GM18520 (cell line): ENCODE measurements around the gene SSR3.
"Not testable (repeated sequence)": the region's sequence is repeated elsewhere in the genome, so short reads cannot be mapped to it uniquely, and the experiment has no call there.

ENCODE experiments used
- ATAC-seq: cut with Tn5 transposase; IDR thresholded peaks from one replicate; pipeline ENCODE4 v1.9.1; 2021; ENCODE audit not compliant: unreplicated experiment

The SSR3 gene

DNA sequence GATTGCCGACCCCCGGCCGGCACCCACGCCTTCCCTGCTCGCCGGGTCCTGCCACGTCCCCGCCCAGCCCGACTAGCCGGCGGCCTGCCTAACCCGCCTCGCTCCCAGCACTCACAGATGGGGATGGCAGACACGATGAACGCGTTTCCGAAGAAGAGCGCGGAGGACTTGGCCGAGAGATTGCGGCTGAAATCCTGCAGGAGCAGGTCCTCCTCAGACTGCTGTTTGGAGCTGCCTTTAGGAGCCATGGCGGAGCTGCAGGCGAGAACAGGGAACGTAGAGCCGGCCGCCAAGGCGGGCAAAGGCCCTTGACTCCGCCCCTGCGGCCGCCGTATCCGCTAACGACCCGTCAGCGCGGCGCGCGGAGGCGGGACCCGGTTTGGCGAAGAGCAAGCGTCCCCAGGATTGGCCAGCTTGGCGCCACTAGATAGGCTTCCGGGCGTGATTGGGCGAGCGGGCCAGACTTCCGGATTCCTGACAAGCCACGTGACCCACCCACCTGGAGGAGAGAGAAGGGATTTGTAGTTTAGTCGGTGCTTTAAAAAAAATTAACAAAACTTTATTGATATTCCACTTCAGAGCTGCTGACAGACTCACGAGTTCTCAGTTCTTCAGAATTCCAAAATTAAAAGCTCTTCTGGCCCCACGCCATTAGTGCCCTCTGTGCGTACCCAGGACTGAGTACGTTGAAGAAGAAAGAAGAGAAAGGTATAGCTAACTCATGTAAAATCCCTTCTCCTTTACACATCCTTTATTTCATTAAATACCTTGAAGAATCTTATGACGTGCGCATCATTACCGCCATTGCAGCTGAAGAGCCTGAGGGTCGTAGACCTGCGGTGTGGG lies at the start of gene SSR3:
TSS of gene SSR3 (minus strand) at position 276 of the 846 bp plus-strand sequence. CDS start at position 248, 28 bp downstream.
- peak; percentile 98 for ATAC-seq

DNA sequence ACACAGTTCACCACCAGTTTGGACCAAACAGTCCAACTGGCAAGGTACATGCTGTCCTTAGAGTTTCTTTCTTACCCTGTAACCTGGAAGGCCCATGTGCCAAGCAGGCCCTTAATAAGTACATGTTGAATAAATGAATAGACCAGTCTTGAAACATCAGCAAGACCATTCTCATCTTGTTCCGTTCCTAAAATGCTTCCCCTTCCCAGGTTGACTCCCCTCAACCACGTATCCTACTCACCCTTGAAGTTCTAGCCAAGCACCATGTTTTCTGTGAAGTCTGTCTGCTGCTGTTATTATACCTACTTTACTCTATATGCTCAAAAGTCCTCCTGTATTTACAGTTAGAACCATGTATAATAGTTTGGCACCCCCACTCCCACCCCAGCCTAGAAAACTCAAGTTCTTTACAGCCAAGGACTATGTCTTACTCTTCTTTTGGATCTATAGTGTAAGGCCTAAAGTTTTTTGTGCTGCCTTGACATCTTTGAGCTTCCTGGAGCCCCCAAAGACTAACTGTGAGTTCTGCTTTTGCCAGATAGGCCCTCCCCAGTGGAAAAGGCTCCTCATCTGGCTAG lies 49.2 kb upstream of the SSR3 start:
- ATAC-seq: no peak

DNA sequence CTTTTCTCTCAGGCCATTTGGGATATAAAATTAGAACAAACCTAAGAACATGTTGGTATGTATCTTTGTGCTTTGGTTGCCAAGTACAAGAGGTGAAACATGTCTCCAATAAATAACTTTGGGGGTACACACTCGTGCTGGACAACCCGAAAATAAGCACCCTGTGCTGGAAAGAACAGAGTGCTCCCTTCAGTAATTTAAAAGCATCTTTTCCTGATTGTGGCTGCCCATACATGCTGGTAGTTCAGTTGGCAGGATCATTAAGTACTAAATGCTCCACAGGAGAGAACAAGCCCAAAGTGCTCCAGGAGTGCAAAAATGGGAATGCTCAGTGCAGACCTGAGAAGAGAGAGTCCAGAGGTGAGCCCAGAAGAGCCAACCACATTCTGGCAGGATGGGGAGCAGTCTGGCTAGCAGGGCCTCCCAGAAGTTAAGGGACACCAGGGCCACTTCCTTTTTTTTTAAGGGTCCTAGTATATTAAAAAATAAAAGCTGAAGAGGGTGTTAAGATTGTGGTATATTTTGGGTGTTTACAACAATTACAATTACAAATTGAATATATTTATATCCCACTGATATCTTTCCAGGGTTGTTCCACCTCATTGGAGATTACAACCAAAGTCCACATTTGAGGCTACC lies 48.6 kb upstream of the SSR3 start:
- no peak for ATAC-seq

DNA sequence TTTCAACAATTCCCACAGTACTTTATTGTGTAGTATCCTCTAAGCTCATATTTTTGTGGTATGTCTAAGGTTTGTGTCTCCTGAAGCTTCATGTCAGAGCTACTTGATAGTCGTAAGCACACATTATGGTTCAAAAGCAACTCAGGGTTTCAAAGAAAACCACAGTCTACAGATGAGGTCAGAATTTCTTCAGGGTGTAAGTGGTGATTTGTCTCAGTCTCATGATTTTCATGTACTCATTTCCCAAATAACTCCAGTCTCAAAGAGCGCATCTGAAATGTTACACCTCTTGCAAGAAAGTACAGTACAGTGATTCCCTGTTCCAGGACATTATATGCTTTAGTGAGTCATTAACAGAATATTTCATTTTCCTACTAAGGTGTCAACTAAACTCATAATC lies 47.5 kb upstream of the SSR3 start:
- ATAC-seq: peak; percentile 47

DNA sequence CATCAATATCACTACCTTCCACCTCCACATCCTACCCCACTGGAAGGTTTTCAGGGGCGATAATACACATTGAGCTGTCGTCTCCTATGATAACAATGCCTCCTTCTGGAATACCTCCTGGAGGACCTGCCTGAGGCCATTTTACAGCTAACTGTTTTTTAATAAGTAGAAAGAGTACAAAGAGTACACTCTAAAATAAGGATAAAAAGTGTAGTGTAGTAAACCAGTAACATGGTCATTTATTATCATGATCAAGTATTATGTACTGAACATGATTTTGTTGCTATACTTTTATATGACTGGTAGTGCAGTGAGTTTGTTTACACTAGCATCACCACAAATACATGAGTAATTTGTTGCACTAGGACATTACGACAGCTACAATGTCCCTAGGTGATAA lies 46.6 kb upstream of the SSR3 start:
- no peak for ATAC-seq

DNA sequence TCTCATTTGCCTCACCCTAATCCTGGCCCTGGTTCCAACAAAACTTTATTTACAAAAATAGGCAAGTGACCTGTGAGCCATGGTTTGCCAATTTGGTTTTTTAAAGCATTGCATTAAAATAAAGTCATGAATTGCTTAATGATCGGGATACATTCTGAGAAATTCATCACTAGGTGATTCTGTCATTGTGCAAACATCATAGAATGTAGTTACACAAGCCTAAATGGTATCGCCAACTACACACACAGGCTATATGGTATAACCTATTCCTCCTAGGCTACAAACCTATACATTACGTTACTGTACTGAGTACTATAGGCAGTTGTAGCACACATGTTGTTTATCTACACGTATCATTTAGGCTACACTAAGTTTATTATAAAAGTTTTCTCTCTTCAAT lies 45.9 kb upstream of the SSR3 start:
- ATAC-seq: no peak

DNA sequence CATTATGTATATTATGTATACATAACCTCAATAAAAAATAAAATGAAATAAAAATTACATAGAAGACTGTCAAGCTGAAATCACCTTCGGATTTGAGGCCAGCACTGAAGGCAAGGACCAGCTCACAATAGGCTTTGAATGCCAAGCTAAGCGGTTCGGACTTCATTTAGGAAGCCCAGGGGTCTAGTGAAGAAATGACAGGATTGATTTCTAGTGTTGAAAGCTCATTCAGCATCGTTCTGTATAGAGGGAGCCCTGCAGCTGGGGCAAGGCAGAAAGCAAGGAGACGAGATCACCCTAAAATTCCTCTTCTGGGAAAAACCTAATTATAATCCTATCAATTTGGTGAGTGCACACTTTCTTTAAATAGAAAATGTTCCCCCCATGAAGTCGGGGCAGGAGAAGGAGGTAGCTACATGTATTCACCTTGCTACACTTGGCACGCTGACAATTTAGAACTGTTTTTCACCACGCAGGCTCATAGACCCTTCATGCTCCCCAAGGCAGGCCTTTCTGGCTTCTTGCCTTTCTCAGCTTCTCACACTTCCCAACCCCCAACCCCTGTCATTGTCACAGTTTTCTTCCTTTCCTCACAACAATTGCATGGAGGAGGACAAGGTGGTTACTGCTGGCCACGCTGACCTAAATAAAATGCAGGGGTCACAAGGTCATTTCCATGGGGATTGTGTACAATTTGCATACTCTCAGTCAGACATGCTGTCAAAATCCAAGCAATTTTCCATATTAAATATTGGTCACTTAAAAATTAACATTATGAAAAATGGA lies 44.4 kb upstream of the SSR3 start:
- ATAC-seq: no peak

DNA sequence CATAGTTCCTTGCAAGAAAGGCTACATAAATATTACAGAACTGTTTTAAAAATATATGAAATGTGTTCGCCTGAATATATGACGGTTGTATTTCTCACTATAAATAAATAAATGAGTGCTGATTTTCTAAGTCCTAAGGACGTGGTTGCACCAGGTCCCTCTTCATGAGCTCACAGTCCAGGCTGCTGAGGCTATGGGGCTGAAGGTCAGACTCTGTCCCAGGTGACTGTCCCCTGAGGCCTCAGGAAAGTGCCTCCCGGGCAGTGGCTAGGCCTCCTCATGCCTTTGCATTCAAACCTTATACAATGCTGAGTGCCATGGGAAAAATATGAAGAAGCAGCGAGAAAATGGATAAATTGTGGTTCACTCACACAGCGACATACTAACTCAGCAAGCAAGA lies 43.5 kb upstream of the SSR3 start:
- ATAC-seq: no peak

DNA sequence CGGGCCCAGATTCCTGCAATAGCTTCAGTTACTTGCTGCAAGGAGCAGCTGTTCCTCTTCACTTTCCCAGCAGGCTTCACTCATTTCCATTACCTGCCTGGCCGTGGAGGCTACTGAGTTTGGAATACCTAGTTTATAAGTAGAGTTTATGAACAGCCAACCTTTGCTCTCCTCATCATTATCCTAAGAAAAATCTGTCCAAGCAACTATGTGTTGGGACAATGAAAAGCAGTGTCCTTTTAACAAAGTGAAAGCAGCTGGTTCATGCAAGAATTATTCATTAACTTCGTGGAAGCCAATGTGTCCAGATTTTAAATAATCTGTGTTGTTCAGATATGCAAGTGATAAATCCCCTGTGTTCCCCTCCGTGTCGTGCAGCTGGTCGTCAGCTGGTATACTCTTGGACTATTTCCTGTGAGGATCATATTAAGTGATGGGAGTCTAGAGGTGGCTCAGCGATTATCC lies 39.3 kb upstream of the SSR3 start:
- no peak for ATAC-seq

DNA sequence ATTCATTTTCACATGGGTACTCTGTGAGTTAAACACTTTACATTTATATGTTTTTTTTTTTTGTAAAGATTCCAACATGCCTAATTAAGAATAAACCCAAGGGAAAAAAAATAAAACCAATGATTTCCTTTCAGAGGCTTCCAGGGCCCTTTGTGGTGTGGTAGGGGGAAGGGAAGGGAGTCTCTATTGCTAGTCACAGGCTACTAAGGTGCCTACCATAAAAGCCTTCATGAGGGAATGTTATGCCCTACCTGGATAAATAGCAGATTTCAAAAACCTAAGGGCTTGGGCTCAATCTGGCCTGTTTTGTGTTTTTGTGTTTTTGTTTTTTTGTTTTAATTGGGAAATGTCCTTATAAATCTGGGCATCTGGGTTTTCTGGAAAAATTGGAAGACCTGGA lies 38.9 kb upstream of the SSR3 start:
- no peak for ATAC-seq

DNA sequence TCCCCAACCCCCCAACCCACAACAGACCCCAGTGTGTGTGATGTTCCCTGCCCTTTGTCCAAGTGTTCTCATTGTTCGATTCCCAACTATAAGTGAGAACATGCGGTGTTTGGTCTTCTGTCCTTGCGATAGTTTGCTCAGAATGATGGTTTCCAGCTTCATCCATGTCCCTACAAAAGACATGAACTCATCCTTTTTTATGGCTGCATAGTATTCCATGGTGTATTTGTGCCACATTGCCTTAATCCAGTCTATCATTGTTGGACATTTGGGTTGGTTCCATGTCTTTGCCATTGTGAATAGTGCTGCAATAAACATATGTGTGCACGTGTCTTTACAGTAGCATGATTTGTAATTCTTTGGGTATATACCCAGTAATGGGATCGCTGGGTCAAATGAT lies 34.9 kb upstream of the SSR3 start:
- not testable (repeated sequence) for ATAC-seq

DNA sequence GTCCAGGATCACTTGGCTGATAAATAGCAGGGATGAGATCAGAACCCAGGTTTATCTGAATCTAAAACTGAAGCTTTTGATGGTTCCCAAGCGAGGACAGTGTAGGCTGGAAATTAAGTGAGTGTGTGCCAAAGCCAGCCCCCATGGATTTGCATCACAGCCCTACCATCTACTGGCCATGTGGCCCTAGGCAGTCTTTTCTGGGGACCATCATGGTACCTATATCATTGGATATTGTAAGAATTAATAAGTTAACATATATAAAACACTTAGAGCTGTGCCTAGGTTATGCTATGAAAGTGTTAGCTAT lies 32.8 kb upstream of the SSR3 start:
- no peak for ATAC-seq

DNA sequence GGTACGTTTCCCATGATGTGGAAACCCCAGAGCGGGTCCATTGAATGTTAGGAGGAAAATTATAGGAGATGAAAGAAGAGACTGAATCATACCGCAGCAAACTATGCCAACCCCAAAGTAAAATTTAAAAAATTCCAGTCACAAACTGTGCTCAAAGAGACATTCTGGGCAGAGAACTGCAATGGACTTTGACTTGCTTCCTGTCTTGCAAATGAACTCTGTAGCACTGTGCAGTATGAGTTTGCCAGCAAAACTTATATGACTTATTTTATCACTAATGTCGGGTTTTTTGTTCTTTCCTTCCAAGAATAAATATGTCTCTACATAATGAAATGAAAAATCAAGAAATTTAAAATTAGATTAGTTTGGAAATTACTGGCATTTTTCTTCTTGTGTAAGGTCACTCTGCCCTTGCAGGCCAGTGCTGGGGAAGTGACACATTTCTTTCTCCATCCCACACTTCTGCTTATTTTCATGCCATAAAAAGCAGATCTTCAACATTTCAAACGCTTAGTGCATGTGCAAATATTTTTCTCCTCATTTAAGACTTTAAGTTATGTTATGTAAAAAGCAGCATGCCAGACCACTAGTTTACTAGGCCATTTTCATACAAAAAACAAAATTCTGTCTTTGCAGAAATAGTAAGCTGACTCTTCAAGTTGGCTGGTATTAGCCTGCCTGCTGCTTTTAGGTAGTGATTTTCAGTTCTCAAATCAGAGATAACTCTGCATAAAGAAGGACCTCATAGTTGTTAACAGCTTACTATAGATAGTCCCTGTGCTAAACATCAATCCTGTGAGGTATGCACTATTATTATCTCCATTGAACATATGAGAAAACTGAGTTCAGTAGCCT lies 32.2 kb upstream of the SSR3 start:
- ATAC-seq: no peak

DNA sequence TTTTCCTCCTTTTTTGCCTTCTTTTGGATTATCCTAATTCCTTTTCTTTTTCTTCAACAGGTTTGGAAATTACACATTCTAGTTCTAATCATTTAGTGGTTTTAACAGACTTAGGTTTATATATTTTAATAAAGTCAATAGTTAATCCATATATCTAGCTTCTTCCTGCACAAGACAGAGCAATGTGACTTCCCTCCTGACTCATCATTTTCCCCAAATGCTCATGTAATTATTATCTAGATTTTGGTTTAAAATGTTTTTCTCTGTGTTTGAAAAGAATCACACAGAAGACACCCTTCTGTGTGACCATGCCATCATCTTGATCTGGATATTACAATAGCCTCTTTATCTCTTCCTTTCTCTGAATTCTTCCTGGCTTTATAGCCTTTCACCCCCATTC lies 28.6 kb upstream of the SSR3 start:
- ATAC-seq: no peak

DNA sequence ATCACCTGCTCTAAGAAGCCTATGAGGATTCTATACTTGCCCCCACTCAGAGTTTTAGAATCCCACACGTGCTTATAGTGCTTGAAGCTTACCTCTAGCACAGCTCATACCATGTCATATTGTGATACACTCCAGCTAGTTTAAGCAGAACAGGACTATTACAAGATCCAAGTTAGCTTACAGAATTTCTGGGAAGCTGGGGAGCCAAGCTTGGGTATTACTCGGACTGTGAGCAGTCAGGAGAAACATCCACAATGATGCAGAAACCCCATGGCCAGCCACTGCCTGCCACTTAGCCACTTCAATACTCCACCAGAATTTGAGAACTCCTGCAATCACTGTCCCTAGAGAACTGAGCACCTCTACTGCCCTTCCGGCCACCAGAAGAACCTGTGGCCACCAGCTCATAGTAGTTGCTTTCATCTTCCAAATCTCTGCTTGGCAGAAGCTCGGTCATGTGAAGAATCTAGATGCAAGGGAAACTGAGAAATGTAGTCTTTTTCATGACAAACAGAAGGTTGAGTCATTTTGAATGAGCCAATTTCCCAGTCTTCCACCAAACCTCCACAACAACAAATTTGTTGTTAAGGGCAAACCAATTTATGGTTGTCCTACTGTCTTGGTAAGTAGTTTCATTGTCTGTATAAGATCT lies 27.7 kb upstream of the SSR3 start:
- no peak for ATAC-seq

DNA sequence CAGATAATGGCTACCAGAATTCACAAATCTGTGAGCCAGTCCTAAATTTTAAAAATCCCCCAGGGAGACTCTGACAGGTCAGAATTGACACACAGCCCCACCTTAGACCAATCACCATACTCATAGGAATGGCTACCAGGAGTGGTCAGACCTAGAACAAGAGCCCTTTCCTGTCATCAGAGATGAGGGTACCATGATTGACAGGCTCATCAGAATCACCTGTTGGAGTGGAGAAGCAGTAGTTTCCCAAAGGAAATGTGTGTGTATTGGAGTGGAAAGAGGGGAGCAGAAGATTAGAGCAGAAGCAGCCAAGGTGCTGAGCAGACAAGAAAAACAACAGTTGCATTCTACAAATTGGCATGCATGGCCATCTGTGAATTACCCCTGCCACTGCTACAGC lies 27.0 kb upstream of the SSR3 start:
- no peak for ATAC-seq

DNA sequence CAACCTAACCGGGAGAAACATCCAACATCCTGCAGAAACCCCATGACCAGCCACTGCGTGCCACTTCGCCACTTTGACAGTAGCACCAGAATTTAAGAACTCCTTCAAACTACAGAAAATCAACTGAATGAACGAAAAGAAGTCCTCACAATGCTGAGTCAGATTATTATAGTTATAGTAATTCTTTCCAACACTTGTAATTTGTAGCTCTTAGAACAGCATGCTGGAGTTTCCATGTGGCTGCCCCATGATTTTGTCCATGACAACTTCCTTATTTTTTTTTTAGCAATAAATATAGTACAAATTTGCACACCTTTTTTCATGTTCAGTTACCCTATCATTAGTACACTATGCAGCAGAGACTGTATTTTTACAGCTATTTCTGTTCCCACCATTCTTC lies 26.1 kb upstream of the SSR3 start:
- ATAC-seq: no peak

DNA sequence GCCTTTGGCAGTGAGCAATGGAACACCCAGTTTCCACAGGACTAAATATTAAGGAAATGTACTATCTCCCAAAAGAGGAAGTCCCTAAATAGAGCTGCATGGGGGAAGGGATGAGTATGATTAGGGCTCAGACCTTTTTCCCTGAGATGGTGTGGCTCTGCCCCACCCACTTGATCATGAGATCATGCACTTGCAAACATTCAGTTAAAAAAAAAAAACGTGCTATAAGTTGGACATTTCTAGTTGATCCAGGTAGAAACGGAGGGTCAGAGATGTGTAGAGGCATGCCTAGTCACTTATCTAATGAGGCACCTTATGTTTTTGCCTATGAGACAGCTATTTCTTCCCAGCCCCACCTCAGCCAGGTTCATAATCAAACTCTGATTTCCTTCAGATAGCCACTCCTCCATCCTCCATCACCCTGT lies 24.5 kb upstream of the SSR3 start:
- ATAC-seq: no peak

DNA sequence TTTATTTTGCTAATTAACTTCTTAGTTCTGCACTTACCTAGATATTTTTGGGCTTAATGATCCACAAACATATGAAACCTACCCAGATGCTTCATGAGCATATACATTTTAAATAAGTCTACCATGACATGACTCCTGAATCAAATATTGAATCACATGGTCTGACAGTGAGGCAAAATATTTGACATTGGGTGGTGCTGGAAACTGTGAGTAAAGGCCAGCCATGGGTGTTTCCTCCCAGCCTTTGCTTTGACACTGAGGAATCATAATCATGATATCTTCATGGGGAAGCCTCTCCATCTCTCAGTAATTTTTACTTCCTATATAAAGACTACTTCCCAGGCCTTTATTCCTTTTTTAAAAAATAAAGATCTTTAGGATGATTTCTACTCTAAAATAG lies 22.8 kb upstream of the SSR3 start:
- ATAC-seq: no peak
